GM18508 (cell line): Measurements from ENCODE around the gene MRPS15.

Experiments
- ATAC-seq: cut with Tn5 transposase; IDR thresholded peaks from one replicate; pipeline ENCODE4 v1.9.1; 2021; ENCODE audit warnings: moderate number of reproducible peaks; ENCODE audit not compliant: insufficient read depth, unreplicated experiment

Gene MRPS15

DNA sequence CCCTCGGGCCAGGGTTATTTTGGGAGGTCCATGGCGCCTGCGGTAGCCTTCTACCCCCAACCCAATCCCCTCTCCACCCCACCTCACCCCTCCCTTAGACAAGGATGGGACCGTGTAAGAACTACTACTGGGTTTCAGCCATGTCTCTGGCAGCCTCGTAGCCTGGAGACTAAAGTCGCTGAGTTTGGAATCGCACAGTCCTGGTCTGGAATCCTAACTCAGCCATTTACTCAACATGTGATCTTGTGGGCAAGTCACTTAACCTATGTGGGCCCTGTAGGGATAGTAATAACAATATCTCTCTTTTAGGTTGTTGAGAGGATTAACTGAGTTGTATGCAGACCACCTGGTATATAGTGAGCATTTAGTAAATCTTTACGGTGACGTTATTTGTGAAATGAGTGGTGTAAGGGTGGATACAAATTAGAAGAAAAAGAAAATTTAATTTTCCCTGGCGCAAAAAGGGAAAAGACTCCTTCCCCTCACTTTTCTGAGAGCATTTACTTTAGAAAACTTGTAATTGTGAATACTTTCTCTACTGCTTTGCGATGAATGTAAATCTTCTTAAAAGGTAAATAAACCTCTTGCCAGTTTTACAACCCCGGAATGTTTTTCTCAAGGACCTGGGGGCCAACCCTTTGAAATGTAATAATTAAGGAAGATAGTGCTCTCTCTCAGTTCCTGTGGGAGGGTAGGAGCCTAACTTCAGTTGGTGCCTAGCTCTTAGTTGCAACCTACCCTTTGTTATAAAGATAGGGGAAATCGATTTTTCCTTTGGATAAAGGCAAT, 615 bp upstream of the MRPS15 start:
- no peak for ATAC-seq

DNA sequence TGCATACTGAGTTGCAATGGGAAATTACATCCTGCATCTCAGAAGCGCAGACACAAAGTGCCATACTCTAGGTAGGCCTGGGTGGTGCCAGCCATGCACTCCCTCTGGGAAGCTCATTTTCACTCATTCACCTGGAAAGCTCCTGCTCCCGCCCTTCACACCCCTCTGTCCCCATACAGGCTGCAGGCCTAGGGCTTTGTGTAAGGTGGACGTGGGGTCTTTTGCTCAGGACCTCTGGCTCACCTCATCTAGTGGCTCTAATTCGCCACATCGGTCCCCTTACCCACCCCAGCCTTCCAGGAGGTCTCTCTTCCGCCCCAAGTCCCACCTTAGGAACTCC, 751 bp downstream of the MRPS15 start:
- no peak for ATAC-seq

DNA sequence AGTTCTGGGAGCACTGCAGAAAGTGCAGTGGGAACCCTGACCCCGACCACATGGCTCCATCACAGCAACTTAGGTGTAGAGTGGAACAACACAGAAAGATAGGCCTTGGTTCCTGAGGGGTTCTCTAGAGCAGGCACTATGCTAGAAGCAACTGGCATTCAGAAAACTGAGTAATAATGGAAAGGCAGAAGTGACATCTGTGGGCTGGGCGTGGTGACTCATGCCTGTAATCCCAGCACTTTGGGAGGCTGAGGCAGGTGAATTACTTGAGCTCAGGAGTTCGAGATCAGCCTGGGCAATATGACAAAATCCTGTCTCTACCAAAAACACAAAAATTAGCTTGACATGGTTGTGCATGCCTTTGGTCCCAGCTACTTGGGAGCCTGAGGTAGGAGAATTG, 5.3 kb downstream of the MRPS15 start:
- ATAC-seq: no peak

DNA sequence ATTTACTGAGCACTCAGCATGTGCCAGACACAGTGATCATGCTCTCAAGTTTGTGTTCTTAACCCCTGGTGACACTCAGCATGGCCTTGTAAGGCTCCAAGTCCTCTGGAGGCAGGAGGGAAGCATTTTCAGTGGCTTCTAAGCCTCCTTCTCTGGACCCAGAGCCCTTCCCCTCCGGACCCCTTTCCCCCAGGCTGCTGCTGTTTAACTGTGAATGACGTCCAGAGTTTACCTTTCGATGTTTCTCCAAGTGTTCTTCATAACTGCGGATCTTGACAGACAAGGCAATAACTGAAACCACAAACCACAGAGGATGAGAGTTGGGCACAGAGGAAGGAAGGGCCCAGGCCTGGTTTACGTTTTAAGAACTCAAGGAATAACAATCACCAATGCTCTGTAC, 6.5 kb downstream of the MRPS15 start:
- ATAC-seq: no peak

DNA sequence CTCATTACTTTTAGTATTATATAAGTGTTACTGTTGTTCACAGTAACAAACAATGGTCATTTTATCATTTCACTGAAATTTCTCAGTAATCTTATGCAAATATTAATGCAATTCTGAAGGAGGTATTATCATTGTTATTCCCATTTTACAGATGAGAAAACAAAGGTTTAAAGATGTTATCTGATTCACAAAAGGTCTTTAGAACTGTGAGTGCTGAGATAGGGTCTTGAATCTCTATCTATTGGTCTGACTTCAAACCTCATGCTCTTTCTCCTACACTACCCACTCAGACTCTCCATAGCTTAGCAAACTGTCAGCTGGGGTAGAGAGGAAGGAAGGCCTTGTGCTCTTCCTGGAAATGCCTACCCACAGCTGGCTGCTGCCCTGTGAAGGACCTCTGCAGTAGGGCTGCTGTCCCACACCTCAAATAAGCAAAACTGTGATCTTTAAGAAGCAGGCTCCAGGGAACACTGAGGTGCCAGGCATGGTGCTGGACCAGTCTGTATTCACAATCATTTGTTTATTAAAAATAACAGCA, 7.7 kb downstream of the MRPS15 start:
- no peak for ATAC-seq

DNA sequence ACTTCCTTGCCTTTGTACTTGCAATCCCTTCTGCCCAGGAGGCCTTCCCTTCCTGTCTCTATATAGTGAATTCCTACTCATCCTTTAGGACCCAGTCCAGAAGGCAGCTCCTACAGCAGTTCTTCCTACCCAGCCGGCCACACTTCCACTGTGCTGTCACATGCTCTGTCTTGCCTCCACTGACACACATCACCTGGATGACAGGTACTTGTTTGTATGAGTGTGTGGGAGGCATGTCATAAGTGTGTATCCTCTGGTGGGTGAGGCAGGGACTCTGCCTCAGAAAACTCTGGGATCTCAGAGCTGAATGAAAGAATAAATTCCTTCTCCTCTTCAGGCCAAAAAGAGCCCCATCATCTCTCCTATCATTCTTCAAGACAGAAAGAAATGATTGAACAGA, 8.8 kb downstream of the MRPS15 start:
- no peak for ATAC-seq

DNA sequence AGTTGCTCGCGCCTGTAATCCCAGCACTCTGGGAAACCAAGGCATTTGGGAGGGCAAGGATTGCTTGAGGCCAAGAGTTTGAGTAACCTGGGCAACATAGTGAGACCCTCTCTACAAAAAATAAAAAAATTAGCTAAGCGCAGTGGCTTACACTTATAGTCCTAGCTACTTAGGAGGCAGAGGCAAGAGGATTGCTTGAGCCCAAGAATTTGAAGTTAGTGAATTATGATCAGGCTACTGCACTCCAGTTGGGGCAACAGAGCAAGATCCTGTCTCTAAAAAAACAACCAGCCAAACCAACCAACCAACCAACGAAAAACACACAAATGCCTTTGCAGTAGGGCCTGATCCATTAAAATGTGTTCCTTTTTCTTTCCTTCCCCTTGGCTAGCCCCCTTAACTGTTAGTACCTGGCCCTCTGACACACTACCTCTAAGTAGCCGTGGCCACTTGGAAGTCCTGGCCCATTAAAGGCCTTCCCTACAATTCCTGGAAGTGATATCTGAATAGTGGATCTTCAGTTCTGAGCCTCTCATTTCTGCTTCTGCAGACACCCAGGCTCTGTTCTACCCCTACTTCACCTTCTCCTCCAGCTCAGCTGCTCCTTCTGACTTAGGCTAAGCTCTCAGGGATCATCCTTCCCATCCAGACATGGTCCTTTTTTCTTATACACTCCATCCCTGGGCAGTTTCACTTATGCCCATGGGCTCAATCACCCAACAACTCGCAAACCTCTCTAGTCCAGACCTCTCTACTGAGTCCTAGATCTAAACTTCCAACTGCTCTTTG, 10.4 kb downstream of the MRPS15 start:
- ATAC-seq: no peak

DNA sequence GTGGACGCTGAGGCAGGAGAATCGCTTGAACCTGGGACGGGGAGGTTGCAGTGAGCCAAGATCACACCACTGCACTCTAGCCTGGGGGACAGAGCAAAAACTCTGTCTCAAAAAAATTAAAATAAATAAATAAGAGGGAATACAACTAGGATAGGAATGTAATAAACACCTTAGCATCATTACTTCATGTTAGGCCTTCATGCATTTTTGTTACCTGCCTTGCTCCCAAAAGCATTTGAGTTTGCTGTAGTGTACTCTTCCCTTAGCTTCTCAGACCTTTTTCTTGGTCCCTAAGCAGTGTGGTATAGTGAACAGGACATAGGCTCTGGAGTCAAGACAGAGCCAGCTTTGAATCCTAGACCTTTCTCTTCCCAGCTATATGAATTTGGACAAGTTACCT, 11.1 kb downstream of the MRPS15 start:
- ATAC-seq: no peak

DNA sequence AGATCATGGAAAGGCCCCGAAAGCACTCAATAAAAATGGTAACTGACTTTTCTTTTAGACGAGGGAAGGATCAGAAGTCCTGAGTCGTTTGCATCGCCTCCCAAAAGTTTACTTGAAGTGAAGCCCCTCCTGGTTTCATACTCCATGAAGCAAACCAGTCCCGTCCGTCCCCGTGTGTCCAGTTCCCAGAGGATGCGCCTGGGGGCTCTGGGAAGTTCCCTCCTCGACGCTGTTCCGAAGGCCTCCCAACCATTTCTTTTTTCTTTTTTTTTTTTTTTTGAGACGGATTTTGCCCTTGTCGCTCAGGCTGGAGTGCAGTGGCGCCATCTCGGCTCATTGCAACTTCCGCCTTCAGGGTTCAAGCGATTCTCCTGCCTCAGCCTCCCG, 13.3 kb downstream of the MRPS15 start:
- ATAC-seq: no peak

DNA sequence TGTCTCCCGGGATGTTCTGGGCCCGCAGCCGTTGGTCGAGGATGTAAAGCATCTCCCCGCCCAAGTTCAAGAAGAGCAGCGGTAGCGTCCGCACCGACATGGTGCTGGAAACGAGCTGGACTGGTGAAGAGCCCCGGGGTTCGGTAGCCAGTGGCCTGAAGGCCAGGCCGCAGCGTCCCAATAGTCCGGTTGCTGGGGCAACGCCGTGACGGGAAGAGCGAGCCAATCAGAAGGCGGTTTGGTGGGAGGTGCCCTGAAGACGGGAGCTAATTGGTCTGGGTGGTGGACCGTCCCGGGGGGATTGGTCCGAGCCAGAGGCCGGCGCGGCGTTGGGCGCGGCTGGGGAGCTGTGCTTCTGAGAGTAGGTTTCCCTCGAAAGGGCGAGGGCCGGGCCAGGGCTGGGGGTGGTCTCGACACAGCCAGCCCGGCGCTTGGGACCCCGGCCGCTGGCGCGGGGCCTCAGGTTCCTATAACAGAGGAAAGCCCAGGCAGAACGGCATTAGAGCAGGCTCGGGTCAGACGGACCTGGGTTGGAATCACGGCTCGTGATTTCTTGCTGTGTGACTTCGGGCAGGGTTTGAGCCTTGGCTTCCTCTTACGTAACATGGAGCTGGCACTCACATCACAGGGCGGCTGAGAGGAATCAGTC, 13.8 kb downstream of the MRPS15 start, which contains the start of gene OSCP1:
TSS of gene OSCP1 (minus strand) at position 182 of the 649 bp plus-strand sequence. CDS start at position 100, 82 bp downstream.
- peak; percentile 90 for ATAC-seq

DNA sequence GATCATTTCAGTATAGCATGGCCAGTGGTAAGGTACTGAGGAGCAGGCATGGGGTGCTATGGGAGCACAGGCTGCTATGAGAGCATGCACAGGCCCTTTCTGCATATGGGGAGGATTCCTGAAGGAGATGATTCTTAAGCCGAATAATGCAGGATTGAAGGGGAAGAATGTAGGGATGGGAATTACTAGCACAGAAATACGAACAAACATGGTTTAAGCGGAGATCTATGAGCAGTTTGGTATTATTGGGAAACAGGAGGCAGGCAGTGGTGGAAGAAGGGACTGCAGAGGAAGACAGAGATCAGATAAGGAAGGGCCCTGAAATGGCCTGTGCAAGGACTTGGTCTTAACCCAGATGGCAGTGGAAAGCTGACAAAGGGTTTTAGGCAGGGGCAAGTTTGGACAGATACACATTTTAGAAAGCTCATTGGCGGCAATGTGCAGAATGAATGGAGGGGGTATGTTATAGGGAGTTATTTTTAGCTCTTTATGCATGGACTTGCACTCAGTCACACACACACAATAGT, 15.6 kb downstream of the MRPS15 start:
- no peak for ATAC-seq

DNA sequence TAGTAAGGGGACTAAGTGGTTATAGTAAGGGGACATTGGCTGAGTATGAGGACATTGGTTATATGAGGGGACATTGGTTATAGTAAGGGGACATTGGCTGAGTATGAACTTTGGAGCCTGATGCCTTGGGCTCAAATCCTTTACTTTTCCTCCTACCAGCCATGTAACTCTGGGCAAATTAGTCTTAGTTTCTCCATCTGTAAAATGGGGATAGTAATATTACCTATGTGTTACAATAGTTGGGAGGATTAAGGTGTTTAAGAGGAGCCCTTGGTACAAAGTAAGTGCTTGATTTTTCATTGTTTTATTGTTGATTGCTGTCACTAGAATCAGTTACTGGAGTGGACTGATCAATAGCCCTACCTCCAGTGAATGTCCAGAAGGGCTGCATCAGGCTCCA, 16.7 kb downstream of the MRPS15 start:
- no peak for ATAC-seq

DNA sequence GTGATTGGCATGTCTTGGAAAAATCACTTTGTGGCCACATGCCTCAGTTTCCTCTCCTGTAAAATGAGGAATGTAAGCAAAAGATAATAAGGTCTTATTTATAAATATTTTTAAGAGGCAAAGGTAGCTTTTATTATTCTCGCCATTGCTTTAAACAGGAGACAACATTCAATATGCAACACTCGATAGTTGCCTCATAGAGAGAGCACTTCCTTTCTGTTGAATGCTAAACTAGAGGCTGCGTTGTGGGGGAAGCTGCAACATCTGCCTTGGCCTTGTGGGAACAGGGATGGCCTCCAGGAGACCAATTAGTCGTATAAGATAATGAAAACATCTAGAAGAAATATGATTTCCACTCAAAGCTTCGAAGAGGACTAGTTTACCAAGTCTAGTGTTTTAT, 17.4 kb downstream of the MRPS15 start:
- no peak for ATAC-seq

DNA sequence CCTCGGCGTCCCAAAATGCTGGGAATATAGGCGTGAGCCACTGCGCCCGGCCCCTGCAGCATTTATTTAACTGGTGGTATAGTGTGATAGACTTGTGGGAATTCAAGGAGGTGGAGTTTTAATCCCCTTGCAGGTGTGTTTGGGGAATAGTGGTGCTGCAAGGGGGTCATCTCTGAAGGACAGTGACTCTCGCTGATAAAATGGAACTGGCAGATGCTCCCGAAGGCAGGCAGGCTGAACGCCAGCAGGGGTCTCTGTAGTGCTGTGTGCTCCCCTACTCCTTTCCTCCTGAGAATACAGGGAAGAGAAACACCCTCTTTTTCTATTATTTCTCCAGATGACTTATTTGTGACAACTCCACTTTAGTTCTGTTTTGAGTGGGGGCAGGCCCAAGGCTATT, 17.9 kb downstream of the MRPS15 start:
- no peak for ATAC-seq

DNA sequence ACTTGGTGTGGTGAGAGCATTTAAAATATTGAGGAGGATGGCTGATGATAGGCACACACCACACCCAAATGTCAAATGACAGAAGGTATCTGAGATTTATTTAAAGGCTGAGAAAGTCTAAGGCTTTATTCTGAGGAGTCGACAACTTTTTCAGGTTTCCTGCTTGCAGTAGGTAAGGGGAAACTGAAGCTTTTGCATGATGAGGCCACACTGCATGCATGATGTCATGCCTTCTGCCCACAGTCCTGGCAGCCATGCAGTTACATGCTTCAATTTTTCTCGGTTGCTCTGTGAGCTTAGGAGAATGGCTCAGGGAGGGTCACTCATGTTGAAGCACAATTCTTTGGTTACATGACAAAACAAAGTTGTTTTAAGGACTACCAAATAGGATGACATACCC, 20.9 kb downstream of the MRPS15 start:
- ATAC-seq: no peak

DNA sequence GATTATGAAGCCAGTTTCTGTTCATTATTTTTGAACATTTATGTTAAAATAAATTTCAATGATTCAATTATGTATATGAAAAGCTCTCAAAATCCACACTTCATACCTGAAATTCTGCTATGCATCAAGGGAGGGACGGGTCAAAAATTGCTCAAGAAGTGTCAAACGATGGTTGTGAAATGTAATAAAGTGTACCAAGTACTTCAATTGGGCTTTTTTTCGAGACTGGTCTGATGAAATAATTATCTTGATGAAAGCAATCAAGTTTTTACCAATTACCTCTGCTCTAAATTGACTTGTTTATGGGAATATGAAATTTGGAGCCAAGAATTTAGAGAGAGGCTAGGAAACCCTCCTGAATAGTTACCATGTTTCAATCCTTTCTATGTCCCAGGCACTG, 21.8 kb downstream of the MRPS15 start:
- ATAC-seq: no peak

DNA sequence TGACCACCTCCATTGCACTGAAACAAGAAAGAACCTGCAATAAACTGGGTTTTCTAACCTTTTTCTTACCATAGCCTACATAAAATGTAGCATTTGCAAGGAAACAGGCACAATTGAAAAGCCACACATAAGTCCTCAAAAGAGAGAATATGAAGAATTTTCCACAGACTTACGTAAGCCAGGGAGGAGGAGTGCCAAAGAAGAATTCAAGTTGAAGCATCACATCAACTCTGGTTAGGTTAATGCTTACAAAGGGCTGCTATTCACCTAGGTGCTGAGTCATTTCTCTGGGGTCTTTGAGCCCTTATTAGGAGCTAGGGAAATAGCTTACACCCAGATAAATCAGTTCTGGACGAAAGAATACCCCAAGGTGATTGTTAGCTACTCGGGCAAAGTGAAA, 23.5 kb downstream of the MRPS15 start:
- ATAC-seq: no peak

DNA sequence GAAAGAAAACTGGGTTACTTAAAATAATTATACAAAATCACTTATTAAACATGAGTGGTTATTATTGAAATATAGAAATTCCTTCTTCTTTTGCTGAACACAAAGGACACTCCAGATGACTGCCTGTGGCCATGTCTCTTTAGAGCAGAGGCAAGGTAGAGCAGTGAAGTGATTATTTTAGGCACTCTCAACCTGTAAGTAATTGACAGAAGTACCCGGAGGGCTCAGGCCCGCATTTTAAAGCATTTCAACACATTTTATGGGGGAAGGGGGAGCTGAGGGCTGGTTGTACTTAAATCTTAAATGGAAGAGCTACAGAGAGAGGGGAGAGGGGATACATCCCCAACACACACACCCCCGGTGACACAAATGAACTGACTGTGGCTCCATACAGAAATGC, 24.1 kb downstream of the MRPS15 start:
- no peak for ATAC-seq

DNA sequence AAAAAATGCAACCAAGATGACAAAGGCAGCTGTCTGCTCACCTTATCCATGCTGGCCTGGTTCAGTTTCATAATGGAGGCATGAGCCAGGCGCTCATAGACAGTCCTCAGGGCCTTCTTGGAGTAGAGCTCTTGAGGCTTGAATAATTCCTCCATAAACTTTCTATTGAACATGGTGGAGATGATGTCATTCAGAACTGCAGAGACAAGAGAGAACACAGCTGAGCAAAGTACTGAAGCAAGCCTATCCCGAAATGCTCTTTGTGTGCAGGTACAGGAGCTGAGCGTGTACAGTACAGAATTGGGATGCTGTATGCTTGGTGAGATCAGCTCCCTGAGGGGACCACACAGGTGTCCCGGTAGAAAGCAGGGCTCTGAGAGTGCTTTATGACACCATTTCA, 25.5 kb downstream of the MRPS15 start:
- no peak for ATAC-seq

DNA sequence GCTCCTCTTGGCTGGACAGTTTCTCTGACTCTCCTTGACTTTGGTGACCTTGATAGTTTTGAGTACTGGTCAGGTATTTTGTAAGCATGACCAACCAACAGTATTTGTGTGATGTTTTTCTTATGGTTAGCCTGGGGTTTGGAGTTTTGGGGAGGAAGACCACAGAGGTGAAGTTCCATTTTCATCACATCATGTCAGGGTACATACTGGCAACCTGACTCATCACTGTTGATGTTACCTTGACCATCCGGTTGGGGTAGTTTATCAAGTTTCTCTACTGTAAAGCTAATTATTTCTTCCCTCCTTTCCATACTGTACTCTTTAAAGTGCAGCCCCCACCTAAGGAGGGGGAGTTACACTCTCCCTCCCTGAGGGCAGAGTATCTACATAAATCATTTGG, 27.4 kb downstream of the MRPS15 start:
- ATAC-seq: no peak

DNA sequence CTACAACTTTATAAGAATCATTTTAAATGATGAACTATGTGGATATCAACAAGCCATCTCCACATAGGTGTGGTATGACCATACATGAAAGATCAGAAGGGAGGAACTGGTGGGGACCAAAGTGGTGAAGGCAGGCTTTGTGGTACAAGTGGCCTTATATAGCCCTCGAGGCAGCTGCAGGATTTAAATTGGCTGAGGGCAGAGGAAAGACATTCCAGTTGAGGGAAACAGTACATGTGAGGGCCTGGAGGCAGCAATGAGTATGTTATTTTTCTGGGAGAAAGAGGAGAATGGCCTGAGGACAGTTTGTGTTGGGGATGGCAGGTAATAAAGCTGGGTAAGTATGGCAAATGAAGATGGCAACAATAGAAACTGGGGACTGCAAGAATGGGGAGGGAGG, 31.1 kb downstream of the MRPS15 start:
- ATAC-seq: no peak
